SU-DHL-6 (cell line): Measurements from ENCODE around the gene ZG16.

Source experiments
- H2AFZ ChIP-seq: fragments of 200-600 bp; sonication (generic); 2 replicates; pipeline ENCODE4 v1.6.1; 2014; ENCODE audit warnings: low read depth, mild to moderate bottlenecking, moderate library complexity, mixed read lengths, antibody characterized with exemption, low read length; ENCODE audit not compliant: severe bottlenecking
- H3F3A ChIP-seq: fragments of 200-600 bp; shearing (Covaris generic); 2 replicates; pipeline ENCODE4 v1.6.0; 2016; ENCODE audit warnings: antibody characterized with exemption, mild to moderate bottlenecking; ENCODE audit not compliant: insufficient read depth
- H3K27ac ChIP-seq: fragments of 200-600 bp; sonication (generic); 2 replicates; pipeline ENCODE4 v1.5.1; 2016; ENCODE audit warnings: low read depth, mild to moderate bottlenecking, low read length, moderate library complexity, mixed read lengths
- H3K27me3 ChIP-seq: fragments of 200-600 bp; sonication (generic), shearing (Covaris generic); 2 replicates; pipeline ENCODE4 v1.6.0; 2014; ENCODE audit warnings: mild to moderate bottlenecking, low read length
- H3K36me3 ChIP-seq: fragments of 200-600 bp; sonication (generic); 2 replicates; pipeline ENCODE4 v1.6.1; 2014; ENCODE audit warnings: mild to moderate bottlenecking, low read length, mixed read lengths
- H3K4me2 ChIP-seq: fragments of 300-600, 200-600 bp; shearing (Covaris generic), sonication (generic); 2 replicates; pipeline ENCODE4 v1.6.0; 2014; ENCODE audit warnings: low read length, low read depth, mild to moderate bottlenecking; ENCODE audit not compliant: poor library complexity, severe bottlenecking
- H3K4me3 ChIP-seq: fragments of 200-600 bp; sonication (generic); 2 replicates; pipeline ENCODE4 v1.5.1; 2014; ENCODE audit warnings: antibody characterized with exemption, low read length, mild to moderate bottlenecking, mixed read lengths; ENCODE audit not compliant: insufficient read depth, poor library complexity, severe bottlenecking
- H3K79me2 ChIP-seq: fragments of 200-600 bp; sonication (generic); 2 replicates; pipeline ENCODE4 v1.6.1; 2014; ENCODE audit warnings: mild to moderate bottlenecking, low read length, moderate library complexity; ENCODE audit not compliant: insufficient read depth
- H3K9ac ChIP-seq: fragments of 200-600 bp; sonication (generic); 2 replicates; pipeline ENCODE4 v1.7.0; 2014; ENCODE audit warnings: mild to moderate bottlenecking, low read length
- H3K9me2 ChIP-seq: fragments of 200-600 bp; sonication (generic); replicated peaks from 2 replicates; pipeline ENCODE4 v1.6.1; 2014; ENCODE audit warnings: low read length; ENCODE audit not compliant: insufficient read depth
- H3K9me3 ChIP-seq: fragments of 200-600 bp; sonication (generic); 2 replicates; pipeline ENCODE4 v1.6.1; 2014; ENCODE audit warnings: low read length, mixed read lengths; ENCODE audit not compliant: insufficient read depth
- H4K20me1 ChIP-seq: fragments of 200-600 bp; sonication (generic); 2 replicates; pipeline ENCODE4 v1.6.1; 2014; ENCODE audit warnings: low read depth, mild to moderate bottlenecking, antibody characterized with exemption, low read length, moderate library complexity, mixed read lengths
- EZH2phosphoT487 ChIP-seq: fragments of 200-600 bp; sonication (generic), shearing (Covaris generic); conservative IDR thresholded peaks from 2 replicates; pipeline ENCODE4 v1.6.1; 2018; ENCODE audit warnings: mild to moderate bottlenecking, antibody characterized with exemption, low read length, moderate library complexity, mixed read lengths
- TF ChIP-seq, protein P1 (sequence below): fragments of 200-600 bp; sonication (generic); IDR thresholded peaks from one replicate; pipeline ENCODE4 v1.5.1; 2017; ENCODE audit warnings: antibody characterized with exemption, mild to moderate bottlenecking, low read length, moderate library complexity; ENCODE audit not compliant: insufficient read depth, poor library complexity, severe bottlenecking

ZG16 gene

DNA sequence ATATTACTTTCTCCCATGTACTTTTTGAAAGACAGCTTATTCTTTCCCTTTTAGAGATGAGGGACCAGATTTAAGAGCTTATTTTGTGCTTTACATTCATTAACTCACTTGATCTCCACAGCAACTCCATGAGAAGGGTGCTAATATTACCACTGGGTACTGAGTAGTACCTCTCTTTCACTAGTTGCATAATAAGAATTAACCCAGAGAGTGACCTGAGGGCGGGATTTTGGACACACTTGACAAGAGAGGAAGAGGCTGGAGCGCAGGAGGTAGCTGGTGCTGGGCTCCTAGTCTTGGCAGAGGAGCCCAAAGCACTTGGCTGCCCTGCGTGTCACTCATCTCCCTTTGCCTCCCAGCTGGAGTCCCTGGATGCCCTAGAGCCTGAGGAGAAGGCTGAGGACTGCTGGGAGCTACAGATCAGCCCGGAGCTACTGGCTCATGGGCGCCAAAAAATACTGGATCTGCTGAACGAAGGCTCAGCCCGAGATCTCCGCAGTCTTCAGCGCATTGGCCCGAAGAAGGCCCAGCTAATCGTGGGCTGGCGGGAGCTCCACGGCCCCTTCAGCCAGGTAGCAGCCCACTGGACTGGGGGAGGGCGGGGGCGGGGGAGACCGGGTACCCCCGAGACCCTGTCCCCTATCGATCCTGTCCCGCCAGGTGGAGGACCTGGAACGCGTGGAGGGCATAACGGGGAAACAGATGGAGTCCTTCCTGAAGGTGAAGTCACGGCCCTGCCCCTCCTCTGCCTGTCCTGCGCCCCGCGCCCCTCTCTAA, 26.6 kb downstream of the ZG16 start:
- H3K4me3 ChIP-seq, result peak overlapping the region; percentile 64
- peaks cover 8% of the 10 kb centered on the region for H4K20me1 ChIP-seq
- H2AFZ ChIP-seq, result no peak overlapping the region
- no peak for TF ChIP-seq EZH2phosphoT487
- TF ChIP-seq, protein P1, sequence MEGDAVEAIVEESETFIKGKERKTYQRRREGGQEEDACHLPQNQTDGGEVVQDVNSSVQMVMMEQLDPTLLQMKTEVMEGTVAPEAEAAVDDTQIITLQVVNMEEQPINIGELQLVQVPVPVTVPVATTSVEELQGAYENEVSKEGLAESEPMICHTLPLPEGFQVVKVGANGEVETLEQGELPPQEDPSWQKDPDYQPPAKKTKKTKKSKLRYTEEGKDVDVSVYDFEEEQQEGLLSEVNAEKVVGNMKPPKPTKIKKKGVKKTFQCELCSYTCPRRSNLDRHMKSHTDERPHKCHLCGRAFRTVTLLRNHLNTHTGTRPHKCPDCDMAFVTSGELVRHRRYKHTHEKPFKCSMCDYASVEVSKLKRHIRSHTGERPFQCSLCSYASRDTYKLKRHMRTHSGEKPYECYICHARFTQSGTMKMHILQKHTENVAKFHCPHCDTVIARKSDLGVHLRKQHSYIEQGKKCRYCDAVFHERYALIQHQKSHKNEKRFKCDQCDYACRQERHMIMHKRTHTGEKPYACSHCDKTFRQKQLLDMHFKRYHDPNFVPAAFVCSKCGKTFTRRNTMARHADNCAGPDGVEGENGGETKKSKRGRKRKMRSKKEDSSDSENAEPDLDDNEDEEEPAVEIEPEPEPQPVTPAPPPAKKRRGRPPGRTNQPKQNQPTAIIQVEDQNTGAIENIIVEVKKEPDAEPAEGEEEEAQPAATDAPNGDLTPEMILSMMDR, result no peak
- H3F3A ChIP-seq, result peaks cover 41% of the 10 kb centered on the region
- peak overlapping the region; percentile 88 for H3K9ac ChIP-seq
- peak overlapping the region; percentile 87 for H3K4me2 ChIP-seq
- peak overlapping the region; percentile 93 for H3K27ac ChIP-seq
- H3K79me2 ChIP-seq, result peaks cover 12% of the 10 kb centered on the region; the same call in 1 of the 2 replicates
- H3K36me3 ChIP-seq, result peaks cover 17% of the 10 kb centered on the region
- H3K9me2 ChIP-seq, result no peaks in the 10 kb centered on the region
- no peaks in the 10 kb centered on the region for H3K9me3 ChIP-seq
- no peaks in the 10 kb centered on the region for H3K27me3 ChIP-seq

GRCh38 chr16:29805232-29806098, 27.4 kb downstream of the ZG16 start:
- Histone ChIP-seq H3K9me3 (no peaks in the 10 kb centered on the region), H3K79me2 (peaks cover 12% of the 10 kb centered on the region; the same call in 1 of the 2 replicates), H3K27me3 (no peaks in the 10 kb centered on the region), H3K9ac (peak overlapping the region; percentile 88), H3K4me3 (peak overlapping the region; percentile 64), H3F3A (peaks cover 43% of the 10 kb centered on the region), H3K9me2 (no peaks in the 10 kb centered on the region), H4K20me1 (peaks cover 8% of the 10 kb centered on the region), H3K36me3 (peaks cover 17% of the 10 kb centered on the region), H3K27ac (peak overlapping the region; percentile 93), H2AFZ (no peak overlapping the region), H3K4me2 (peak overlapping the region; percentile 87)
- no peak for TF ChIP-seq EZH2phosphoT487
- TF ChIP-seq, protein P1, result no peak

- H3K9ac ChIP-seq, result peak within 1 kb of the TSS; percentile 88
- peaks cover 12% of the 10 kb centered on the region; the same call in 1 of the 2 replicates for H3K79me2 ChIP-seq
- no peaks in the 10 kb centered on the region for H3K27me3 ChIP-seq
- no peaks in the 10 kb centered on the region for H3K9me2 ChIP-seq
- H4K20me1 ChIP-seq, result peaks cover 8% of the 10 kb centered on the region
- peak within 1 kb of the TSS; percentile 93 for H3K27ac ChIP-seq
- peaks cover 48% of the 10 kb centered on the region for H3F3A ChIP-seq
- H3K9me3 ChIP-seq, result no peaks in the 10 kb centered on the region
- H3K4me3 ChIP-seq, result peak within 1 kb of the TSS; percentile 62
- H3K36me3 ChIP-seq, result peaks cover 17% of the 10 kb centered on the region
- H3K4me2 ChIP-seq, result peak within 1 kb of the TSS; percentile 87
- TF ChIP-seq EZH2phosphoT487, result no peak
- TF ChIP-seq, protein P1, result no peak
- H2AFZ ChIP-seq, result no peak within 1 kb of the TSS
Measured at GRCh38 chr16:29806099-29806579, 28.1 kb downstream of the ZG16 start, which contains the start of gene MAZ. Gene MAZ (plus strand): TSS chr16:29806529. CDS start chr16:29806702, 173 bp downstream.
